NCI-H748 treated with DMSO at 0.1 percent for 48 hours (cell line): ENCODE results near the gene FAAP20.
"Not testable (repeated sequence)": the region's sequence is repeated elsewhere in the genome, so short reads cannot be mapped to it uniquely, and the experiment has no call there.

Source experiments
- DNase-seq: peaks from one replicate; lab custom pipeline; 2025; lab: John Stamatoyannopoulos, UW

The FAAP20 gene

GRCh38 chr1:2156866-2157265 lies 37.7 kb downstream of the FAAP20 start:
- no peak for DNase-seq

- DNase-seq, result no peak
These were observed 38.8 kb downstream of the FAAP20 start for GRCh38 chr1:2155788-2156187.

GRCh38 chr1:2155147-2155598 lies 39.4 kb downstream of the FAAP20 start:
- DNase-seq, result no peak

GRCh38 chr1:2154022-2154421 lies 40.5 kb downstream of the FAAP20 start:
- no peak for DNase-seq

GRCh38 chr1:2152954-2153353 lies 41.6 kb downstream of the FAAP20 start:
- DNase-seq, result no peak

- no peak for DNase-seq
These were observed 42.7 kb downstream of the FAAP20 start for GRCh38 chr1:2151911-2152310.

GRCh38 chr1:2151252-2151651 lies 43.3 kb downstream of the FAAP20 start:
- no peak for DNase-seq

GRCh38 chr1:2150801-2151200 lies 43.8 kb downstream of the FAAP20 start:
- DNase-seq, result no peak

- no peak for DNase-seq
These were observed 45.9 kb downstream of the FAAP20 start for GRCh38 chr1:2148691-2149090.

GRCh38 chr1:2147869-2148268 lies 46.7 kb downstream of the FAAP20 start:
- not testable (repeated sequence) for DNase-seq

GRCh38 chr1:2146836-2147517 lies 47.6 kb downstream of the FAAP20 start:
- DNase-seq, result no peak

GRCh38 chr1:2145946-2146835 lies 48.4 kb downstream of the FAAP20 start:
- DNase-seq, result no peak

GRCh38 chr1:2144501-2145090 lies 50.0 kb downstream of the FAAP20 start:
- no peak for DNase-seq

- no peak for DNase-seq
These were observed 50.6 kb downstream of the FAAP20 start for GRCh38 chr1:2143814-2144500.

GRCh38 chr1:2141025-2141424 lies 53.5 kb downstream of the FAAP20 start:
- DNase-seq, result no peak
